Stimulated activated CD8-positive, alpha-beta memory T cell treated with anti-CD3 and anti-CD28 coated beads, Interleukin-12 subunit alpha, Interleukin-12 subunit beta, amount 100 ng/mL, for 24 hours (primary cell): ENCODE data around the gene MARS1.
"Not testable (repeated sequence)": the region's sequence is repeated elsewhere in the genome, so short reads cannot be mapped to it uniquely, and the experiment has no call there.

ENCODE experiments used
- DNase-seq: peaks from one replicate; pipeline ENCODE4 v3.0.0-alpha.2; 2020; ENCODE audit errors: extremely low read depth

The MARS1 gene

DNA sequence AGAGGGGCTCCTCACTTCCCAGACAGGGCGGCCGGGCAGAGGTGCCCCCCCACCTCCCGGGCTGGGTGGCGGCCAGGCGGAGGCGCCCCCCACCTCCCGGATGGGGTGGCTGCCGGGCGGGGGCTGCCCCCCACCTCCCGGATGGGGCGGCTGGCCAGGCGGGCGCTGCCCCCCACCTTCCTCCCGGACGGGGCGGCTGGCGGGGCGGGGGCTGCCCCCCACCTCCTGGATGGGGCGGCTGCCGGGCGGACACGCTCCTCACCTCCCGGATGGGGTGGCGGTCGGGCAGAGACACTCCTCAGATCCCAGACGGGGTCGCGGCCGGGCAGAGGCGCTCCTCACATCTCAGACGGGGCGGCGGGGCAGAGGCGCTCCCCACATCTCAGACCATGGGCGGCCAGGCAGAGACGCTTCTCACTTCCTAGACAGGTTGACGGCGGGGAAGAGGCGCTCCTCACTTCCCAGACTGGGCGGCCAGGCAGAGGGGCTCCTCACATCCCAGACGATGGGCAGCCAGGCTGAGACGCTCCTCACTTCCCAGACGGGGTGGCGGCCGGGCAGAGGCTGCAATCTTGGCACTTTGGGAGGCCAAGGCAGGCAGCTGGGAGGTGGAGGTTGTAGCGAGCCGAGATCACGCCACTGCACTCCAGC is 7.3 kb downstream of the MARS1 start:
- DNase-seq, result not testable (repeated sequence)

DNA sequence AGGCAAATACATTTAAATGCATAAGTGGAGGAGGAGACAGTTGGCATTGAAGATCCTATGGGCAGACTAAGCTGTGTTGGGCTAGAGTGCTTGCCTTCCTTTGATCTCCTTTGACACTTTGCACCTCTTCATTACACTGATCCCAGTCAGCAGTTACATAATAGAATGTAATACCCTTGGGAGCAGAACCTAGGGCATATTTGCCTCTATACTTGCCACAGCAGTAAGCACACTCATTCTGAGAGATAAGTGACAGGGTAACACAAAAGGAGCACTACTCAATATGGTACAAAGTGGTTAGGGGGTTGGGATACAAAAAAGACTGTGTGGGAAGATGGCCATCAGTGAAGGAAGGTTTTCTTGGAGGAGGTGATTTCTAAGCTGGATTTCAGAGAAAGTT is 9.0 kb downstream of the MARS1 start:
- DNase-seq, result no peak

DNA sequence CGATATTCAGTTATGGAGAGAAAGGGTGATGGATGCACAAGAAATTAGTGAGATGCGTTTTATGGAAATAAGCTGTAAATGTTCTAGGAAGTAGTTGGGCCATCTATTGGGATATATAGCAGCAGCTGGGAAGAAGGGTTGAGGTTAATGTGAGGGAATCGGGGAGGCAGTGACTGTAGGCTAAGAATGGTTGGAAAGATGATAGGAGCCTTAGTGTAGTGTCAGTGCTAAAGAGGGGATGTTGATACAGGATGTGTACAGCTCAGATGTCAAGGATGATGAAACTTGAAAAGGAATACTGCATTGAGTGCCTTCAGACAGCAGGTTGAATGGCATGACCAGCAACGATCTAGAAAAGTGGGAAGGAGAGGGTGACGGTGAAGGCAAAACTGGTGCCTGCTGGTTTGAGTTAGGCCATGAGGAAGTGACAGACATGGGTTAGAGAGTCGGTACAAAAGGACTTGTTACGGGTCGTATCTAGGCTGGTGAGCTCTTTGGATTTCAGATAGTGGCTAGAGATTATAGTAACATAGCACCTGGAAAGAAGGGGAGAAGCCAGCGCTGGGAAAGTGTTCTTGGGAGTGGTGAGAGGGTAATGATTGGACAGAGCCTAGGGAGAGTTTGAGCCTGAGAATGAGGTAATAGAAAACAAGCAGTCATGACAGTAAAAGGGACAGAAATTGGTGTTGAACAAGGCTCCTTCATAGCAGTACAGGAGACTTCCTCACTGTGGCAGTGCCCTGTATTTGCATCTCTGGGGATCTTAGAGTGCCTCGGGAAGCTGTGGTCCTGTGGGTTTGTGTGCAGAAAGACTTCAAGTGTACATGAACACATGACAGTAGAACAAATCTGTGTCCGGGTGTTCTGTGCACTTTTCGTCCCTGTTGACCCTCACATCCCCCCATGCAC is 9.6 kb downstream of the MARS1 start:
- no peak for DNase-seq

DNA sequence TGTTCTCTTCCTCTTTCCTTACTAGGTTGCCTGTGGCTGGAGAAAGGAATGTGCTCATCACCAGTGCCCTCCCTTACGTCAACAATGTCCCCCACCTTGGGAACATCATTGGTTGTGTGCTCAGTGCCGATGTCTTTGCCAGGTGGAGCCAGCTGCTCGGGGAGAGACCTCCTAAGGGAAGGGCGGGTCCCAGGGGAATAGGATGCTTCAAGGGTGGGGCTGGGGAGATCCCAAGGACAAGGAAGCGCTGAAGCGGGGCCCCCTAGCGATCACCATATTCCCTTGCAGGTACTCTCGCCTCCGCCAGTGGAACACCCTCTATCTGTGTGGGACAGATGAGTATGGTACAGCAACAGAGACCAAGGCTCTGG is 10.2 kb downstream of the MARS1 start:
- no peak for DNase-seq

DNA sequence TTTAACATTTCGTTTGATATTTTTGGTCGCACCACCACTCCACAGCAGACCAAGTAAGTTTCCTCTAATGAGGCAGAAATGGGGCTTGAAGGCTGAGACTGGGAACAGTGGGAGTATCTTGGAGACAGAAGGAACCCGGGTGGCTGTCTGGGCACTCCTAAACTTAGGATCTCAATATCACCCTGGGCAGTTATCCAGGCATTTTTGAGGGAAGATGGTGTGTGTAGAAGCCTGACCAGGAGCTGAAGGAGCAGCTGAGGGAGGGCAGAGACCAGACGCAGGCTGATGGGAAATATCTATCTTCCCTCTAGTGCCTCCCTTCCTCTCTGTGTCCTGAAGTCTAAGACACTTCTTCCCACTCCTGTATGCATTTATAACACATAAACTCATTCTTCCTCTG is 10.7 kb downstream of the MARS1 start:
- DNase-seq, result no peak

DNA sequence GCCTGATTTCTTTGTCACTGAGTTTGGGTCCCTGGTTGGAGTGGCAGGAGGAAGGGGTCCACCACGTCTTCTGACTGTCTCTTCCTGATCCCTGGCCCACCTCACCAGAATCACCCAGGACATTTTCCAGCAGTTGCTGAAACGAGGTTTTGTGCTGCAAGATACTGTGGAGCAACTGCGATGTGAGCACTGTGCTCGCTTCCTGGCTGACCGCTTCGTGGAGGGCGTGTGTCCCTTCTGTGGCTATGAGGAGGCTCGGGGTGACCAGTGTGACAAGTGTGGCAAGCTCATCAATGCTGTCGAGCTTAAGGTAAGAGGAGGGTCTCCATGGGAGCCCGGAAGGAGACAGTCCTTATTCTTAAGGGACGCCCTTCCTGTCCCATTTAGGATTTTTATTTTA is 12.3 kb downstream of the MARS1 start:
- no peak for DNase-seq

DNA sequence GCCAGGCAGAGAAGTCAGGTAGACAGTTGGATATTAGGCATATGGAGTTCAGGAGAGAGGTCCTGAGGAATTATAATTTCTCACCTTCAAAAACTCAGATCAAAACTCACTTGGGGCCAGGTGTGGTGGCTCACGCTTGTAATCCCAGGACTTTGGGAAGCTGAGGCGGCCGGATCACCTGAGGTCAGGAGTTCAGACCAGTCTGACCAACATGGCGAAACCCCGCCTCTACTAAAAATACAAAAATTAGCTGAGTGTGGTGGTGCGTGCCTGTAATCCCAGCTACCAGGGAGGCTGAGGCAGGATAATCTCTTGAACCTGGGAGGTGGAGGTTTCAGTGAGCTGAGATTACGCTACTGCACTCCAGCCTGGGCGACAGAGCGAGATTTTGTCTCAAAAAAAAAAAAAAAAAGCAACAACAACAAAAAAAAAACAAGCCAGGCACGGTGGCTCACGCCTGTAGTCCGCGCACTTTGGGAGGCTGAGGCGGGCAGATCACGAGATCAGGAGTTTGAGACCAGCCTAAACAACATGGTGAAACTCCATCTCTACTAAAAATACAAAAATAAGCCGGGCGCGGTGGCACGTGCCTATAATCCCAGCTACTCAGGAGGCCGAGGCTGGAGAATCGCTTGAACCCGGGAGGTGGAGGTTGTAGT is 14.6 kb downstream of the MARS1 start:
- DNase-seq, result not testable (repeated sequence)

DNA sequence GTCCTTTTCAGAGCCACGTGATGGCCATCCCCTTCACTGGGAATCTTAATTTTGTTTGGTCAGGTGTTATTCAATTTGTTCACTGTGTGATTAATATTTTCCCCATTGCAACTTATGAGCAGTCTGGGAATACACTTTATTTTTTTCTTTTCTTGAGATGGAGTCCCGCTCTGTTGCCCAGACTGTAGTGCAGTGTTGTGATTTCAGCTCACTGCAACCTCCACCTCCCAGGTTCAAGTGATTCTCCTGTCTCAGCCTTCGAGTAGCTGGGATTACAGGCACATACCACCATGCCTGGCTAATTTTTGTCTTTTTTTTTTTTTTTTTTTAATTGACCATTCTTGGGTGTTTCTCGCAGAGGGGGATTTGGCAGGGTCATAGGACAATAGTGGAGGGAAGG is 18.7 kb downstream of the MARS1 start:
- not testable (repeated sequence) for DNase-seq

DNA sequence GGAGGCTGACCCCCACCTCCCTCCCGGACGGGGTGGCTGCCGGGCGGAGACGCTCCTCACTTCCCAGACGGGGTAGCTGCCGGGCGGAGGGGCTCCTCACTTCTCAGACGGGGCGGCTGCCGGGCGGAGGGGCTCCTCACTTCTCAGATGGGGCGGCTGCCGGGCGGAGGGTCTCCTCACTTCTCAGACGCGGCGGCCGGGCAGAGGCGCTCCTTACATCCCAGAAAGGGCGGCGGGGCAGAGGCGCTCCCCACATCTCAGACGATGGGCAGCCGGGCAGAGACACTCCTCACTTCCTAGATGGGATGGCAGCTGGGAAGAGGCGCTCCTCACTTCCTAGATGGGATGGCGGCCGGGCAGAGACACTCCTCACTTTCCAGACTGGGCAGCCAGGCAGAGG is 19.9 kb downstream of the MARS1 start:
- not testable (repeated sequence) for DNase-seq

DNA sequence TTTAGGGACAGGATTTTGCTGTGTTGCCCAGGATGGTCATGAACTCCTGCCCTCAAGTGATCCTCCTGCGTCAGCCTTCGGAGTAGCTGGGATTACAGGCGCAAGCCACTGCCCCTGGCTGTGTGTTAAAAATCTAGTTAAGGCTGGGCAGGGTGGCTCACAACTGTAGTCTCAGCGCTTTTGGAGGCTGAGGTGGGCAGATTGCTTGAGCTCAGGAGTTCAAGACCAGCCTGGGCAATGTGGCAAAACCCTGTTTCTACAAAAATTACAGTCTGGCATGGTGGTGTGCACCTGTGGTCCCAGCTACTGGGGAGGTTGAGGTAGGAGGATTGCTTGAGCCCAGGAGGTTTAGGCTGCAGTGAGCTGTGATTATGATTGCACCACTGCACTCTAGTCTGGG is 23.3 kb downstream of the MARS1 start:
- DNase-seq, result no peak

DNA sequence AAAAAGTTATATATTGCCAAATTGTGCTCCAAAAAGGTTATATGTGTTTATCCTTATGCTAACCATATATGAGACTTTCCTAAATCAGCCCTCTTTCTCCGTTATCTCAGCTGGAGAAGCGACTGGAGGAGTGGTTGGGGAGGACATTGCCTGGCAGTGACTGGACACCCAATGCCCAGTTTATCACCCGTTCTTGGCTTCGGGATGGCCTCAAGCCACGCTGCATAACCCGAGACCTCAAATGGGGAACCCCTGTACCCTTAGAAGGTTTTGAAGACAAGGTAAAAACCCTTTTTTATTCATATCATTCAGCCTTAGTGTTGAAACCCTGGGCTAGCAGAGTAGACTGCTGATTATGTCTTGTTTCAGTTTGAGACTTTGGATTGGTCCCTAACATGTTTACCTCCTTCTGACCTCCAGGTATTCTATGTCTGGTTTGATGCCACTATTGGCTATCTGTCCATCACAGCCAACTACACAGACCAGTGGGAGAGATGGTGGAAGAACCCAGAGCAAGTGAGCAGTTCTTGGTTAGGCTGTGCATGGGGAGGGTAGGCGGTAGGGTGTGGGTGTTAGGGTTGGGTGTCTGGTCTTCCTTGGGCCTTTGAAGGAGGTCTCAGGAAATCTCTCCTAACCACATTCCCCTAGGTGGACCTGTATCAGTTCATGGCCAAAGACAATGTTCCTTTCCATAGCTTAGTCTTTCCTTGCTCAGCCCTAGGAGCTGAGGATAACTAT is 23.9 kb downstream of the MARS1 start:
- no peak for DNase-seq

DNA sequence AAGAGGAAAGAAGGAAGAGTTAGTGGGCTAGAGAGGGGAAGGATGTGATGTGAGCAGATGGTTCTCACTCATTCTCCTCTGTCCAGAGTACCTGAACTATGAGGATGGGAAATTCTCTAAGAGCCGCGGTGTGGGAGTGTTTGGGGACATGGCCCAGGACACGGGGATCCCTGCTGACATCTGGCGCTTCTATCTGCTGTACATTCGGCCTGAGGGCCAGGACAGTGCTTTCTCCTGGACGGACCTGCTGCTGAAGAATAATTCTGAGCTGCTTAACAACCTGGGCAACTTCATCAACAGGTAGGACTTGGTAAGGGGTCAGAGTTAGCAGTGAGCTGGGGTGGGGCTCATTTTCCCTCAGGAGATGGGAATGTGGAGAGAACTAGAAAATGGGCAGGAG is 24.8 kb downstream of the MARS1 start:
- no peak for DNase-seq

DNA sequence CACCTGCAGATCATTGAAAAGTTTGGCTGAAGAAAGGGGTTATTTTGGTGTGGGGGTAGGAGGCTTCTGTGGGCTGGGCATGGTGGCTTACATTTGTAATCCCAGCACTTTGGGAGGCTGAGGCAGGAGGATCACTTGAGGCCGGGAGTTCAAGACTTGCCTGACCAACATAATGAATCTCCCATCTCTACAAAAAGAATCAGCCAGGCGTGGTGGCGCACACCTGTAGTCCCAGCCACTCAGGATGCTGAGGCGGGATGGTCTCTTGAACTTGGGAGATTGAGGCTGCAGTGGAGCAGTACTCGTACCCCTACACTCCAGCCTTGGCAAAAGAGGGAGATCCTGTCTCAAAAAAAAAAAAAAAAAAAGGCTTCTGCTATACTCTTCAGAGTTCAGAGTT is 25.4 kb downstream of the MARS1 start:
- DNase-seq, result no peak

DNA sequence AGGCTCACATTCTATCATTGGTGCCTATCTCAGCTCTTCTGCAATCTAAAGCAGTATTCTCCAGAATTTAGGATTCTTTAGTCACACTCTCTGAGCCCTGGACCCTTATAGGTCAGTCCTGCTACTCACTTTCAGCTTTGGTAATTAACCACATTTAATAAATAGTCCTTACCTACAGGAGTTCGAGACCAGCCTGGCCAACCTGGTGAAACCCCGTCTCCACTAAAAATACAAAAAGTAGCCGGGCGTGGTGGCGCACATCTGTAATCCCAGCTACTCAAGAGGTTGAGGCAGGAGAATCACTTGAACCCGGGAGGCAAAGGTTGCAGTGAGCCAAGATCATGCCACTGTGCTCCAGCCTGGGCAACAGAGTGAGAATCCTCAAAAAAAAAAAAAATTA is 25.8 kb downstream of the MARS1 start:
- not testable (repeated sequence) for DNase-seq

DNA sequence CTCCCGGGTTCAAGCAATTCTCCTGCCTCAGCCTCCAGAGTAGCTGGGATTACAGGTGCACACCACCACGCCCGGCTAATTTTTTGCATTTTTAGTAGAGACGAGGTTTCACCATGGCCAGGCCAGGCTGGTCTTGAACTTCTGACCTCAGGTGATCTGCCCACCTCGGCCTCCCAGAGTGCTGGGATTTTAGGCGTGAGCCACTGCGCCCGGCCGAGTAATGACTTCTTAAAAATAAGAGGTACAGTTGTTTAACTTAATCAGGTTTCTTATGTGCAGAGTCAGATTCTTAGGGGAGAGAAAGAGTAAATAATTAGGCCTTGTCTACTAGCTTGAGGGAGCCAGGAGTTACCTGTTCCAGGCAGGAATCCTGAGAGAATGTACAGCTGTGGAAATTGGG is 26.4 kb downstream of the MARS1 start:
- DNase-seq, result not testable (repeated sequence)

DNA sequence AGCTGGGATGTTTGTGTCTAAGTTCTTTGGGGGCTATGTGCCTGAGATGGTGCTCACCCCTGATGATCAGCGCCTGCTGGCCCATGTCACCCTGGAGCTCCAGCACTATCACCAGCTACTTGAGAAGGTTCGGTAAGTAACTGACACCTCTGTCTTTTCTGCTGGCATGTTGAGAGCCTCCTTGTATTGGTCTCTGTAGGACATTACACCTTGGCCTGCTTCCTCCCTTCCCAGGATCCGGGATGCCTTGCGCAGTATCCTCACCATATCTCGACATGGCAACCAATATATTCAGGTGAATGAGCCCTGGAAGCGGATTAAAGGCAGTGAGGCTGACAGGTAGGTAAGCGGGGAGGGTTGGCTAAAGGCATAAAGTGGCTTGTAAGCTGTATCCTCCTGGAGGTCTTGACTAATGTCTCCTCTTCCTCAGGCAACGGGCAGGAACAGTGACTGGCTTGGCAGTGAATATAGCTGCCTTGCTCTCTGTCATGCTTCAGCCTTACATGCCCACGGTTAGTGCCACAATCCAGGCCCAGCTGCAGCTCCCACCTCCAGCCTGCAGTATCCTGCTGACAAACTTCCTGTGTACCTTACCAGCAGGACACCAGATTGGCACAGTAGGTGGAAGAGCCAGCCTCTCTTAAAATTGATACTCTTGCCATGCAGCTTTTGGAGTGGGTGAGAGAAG is 27.0 kb downstream of the MARS1 start:
- DNase-seq, result no peak

DNA sequence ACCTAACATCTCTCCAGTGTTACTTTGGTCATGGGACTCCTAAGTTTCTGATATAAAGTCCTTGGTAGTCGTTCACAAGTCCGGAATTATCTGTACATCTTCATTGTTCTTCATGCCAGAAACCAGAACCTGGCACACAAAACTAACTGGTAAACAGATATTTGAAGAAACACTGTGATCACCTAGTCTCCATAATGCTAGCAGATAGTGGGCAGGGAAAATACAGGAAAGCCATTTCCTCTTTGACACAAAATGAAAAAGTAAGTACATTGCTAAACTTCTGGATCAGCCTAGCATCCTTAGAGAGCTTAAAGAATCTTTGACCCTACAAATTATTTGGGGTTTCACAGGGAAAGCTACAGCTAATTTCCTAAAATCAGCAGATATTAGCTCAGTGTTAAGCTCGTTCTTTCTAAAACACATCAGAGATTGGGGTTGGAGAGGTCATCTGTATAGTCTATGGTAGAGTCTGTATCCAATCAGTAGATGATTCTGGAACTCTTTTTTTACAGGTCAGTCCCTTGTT is 27.6 kb downstream of the MARS1 start:
- no peak for DNase-seq

DNA sequence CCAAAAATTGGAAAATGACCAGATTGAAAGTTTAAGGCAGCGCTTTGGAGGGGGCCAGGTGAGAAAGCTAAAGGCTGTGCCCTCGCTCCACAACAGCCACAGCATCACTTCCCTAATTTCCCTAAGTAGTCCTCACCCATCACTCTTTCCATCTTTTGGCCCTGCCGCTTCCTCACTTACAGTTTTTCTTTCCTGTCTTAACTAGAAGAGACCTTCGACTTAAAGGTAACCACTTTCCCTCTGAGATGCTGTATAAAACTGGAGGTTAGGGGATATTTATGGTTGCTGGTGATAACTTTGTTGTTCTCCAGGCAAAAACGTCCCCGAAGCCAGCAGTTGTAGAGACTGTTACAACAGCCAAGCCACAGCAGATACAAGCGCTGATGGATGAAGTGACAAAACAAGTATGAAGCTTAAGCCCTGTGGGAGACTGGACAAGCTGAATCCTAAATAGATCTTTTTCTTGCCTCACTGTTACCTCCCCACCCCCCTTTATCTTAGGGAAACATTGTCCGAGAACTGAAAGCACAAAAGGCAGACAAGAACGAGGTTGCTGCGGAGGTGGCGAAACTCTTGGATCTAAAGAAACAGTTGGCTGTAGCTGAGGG is 28.2 kb downstream of the MARS1 start:
- no peak for DNase-seq

DNA sequence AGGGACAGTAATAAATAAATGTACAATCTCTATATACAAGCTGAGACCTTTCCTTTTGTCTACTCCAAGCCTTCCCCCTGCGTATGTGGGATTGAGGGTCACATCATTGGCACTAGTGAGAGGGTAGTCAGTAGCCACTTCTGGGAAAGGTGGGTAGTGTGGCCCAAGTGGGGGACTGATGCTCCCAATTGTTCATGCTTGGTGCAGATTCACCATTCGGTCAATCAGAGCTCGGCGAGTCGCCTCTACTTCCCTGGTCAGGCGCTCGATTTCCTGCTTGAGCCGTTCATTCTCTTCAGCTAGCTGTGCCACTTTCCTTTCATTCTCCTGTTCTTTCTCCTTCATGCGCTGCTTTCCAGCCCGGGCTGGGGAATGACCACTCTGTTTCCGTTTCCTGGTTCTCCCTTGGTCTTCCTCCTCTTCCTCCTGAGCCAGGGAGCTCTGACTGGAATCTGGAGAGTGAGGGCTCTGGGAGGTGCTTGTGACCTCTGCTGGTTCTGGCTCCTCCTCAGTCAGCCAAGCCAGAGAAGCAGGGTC is 28.8 kb downstream of the MARS1 start:
- no peak for DNase-seq

DNA sequence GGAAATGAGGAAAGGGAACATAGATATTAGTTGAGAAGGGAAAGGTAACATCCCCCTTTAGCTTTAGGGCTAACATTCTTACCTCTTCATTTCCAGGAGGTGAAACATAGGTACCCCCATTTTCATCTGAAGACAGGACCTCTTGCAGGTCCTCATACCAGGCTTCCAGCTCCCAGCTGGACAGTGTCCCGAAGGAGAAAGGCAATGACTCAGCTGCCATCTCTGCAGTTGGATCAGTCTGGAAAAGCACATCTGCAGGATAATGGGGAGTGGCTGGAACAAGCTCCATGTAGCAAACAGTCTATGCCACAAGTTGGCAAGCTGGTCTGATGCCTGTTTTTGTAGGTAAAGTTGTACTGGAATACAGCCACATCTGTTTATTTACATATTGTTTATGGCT is 29.3 kb downstream of the MARS1 start:
- DNase-seq, result no peak

DNA sequence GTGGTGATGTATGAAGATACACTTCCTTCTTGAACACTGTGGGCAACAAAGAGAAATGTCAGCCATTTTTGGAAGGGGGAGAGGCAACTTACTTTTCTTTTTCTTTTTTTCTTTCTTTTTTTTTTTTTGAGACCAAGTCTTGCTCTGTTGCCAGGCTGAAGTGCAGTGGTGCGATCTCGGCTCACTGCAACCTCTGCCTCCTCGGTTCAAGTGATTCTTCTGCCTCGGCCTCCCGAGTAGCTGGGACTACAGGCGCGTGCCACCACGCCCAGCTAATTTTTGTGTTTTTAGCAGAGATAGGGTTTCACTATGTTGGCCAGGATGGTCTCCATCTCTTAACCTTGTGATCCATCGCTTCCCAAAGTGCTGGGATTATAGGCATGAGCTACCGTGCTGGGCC is 29.9 kb downstream of the MARS1 start:
- not testable (repeated sequence) for DNase-seq
